Measurements from ENCODE around the gene HBD.

Gene HBD

DNA sequence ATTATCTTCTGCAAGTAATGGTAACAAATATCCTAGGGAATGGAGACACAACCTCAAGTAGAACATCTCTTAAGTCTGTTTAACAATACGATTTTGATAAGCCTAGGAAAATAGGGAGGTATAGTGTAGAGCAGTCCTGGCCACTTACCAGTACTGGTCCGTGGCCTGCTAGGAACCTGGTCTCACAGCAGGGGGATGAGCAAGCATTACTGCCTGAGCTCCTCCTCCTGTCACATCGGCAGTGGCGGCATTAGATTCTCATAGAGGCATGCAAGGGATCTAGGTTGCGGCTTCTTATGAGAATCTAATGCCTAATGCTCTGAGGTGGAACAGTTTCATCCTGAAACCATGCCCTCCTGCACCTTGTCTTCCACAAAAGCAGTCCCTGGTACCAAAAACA is 38.2 kb downstream of the HBD start:
- no peak overlapping the region for H3K4me3 ChIP-seq (replicated peaks in 1 of 2; ENCODE audit: low read depth in 2 of 2, low read length in 2 of 2)
- no peak for DNase-seq (ENCODE audit: low read depth in 2 of 2)
- no peak for TF ChIP-seq CTCF (IDR thresholded peaks at IDR 0.05; ENCODE audit: low read depth, low read length)

GRCh38 chr11:5192738-5193137 is 41.5 kb downstream of the HBD start:
- no peak for DNase-seq (ENCODE audit: low read depth in 2 of 2)
- no peak overlapping the region for H3K4me3 ChIP-seq (replicated peaks in 1 of 2; ENCODE audit: low read depth in 2 of 2, low read length in 2 of 2)
- no peak for TF ChIP-seq CTCF (IDR thresholded peaks at IDR 0.05; ENCODE audit: low read depth, low read length)

DNA sequence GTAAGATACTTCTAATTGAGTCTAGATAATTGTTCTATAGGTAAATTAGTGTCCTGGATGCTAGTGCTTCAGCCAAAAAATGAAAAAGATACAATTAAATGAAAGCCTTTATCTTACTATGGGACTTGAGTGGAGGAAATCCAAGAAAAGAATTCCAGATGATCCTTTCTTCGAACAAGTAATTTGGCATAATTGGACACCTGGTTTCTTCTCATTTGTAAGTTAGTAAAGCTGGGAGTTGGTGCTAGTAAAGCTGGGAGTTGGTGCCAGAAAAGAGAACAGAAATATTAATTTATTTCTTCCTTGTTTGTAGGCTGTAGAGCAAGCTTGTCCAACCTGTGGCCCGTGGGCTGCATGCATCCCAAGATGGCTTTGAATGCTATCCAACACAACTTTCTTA is 46.1 kb downstream of the HBD start:
- DNase-seq (ENCODE audit: low read depth in 2 of 2): no peak
- H3K4me3 ChIP-seq (replicated peaks in 1 of 2; ENCODE audit: low read depth in 2 of 2, low read length in 2 of 2): no peak overlapping the region
- no peak for TF ChIP-seq CTCF (IDR thresholded peaks at IDR 0.05; ENCODE audit: low read depth, low read length)
